ENCODE results near the gene P2RY6.

Gene P2RY6

GRCh38 chr11:73316422-73316821, 44.3 kb downstream of the P2RY6 start:
- no peak overlapping the region for H3K27ac ChIP-seq
- TF ChIP-seq, protein P1, sequence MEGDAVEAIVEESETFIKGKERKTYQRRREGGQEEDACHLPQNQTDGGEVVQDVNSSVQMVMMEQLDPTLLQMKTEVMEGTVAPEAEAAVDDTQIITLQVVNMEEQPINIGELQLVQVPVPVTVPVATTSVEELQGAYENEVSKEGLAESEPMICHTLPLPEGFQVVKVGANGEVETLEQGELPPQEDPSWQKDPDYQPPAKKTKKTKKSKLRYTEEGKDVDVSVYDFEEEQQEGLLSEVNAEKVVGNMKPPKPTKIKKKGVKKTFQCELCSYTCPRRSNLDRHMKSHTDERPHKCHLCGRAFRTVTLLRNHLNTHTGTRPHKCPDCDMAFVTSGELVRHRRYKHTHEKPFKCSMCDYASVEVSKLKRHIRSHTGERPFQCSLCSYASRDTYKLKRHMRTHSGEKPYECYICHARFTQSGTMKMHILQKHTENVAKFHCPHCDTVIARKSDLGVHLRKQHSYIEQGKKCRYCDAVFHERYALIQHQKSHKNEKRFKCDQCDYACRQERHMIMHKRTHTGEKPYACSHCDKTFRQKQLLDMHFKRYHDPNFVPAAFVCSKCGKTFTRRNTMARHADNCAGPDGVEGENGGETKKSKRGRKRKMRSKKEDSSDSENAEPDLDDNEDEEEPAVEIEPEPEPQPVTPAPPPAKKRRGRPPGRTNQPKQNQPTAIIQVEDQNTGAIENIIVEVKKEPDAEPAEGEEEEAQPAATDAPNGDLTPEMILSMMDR (IDR thresholded peaks at IDR 0.05), result no peak

GRCh38 chr11:73317373-73317772, 45.2 kb downstream of the P2RY6 start:
- H3K36me3 ChIP-seq (ENCODE audit: control insufficient read depth, insufficient read depth, low read length), result no peaks in the 10 kb centered on the region
- no peak overlapping the region for H2AFZ ChIP-seq
- peaks cover 6% of the 10 kb centered on the region for H3K4me1 ChIP-seq
- no peak overlapping the region for H3K9ac ChIP-seq
- peak overlapping the region; percentile 11 for H3K27ac ChIP-seq
- H3K4me2 ChIP-seq (ENCODE audit: low read length), result no peak overlapping the region
- peaks cover 18% of the 10 kb centered on the region for H3K79me2 ChIP-seq
- H3K4me3 ChIP-seq (ENCODE audit: low read depth, low read length), result no peak overlapping the region
- H3K27me3 ChIP-seq (ENCODE audit: control insufficient read depth, insufficient read depth, low read length), result no peaks in the 10 kb centered on the region
- H3K9me3 ChIP-seq (ENCODE audit: control insufficient read depth, low read length), result no peaks in the 10 kb centered on the region
- TF ChIP-seq, protein P1 (IDR thresholded peaks at IDR 0.05), result no peak

More at GRCh38 chr11:73316422-73316821, 44.3 kb downstream of the P2RY6 start:
- Histone ChIP-seq H3K79me2 (peaks cover 18% of the 10 kb centered on the region), H2AFZ (no peak overlapping the region), H3K27me3 (ENCODE audit: control insufficient read depth, insufficient read depth, low read length) (no peaks in the 10 kb centered on the region), H3K9me3 (ENCODE audit: control insufficient read depth, low read length) (no peaks in the 10 kb centered on the region), H3K4me3 (ENCODE audit: low read depth, low read length) (no peak overlapping the region), H3K9ac (no peak overlapping the region), H3K4me2 (ENCODE audit: low read length) (no peak overlapping the region), H3K4me1 (peaks cover 3% of the 10 kb centered on the region), H3K36me3 (ENCODE audit: control insufficient read depth, insufficient read depth, low read length) (no peaks in the 10 kb centered on the region)

DNA sequence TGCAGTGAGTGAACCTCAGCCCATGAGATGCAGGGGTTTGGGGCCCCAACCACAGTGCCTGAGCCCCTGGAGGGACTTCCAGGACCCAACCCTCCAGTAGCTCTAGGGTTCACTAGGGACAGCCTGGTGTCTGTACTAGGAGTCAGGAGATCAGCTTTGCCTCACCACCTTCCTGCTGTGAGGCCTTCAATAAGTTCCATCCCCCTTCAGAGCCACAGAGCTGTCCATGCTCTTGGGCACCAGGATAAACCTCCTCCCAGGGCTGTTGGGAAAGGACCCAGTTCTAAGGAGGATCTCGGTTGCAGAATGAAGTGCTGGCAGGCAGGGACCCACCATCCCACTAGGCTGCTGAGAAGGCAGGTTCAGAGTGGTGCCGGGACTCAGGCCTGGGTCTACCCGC, 45.7 kb downstream of the P2RY6 start:
- H3K4me1 ChIP-seq, result peaks cover 10% of the 10 kb centered on the region

GRCh38 chr11:73318501-73319011, 46.4 kb downstream of the P2RY6 start:
- peaks cover 22% of the 10 kb centered on the region for H3K79me2 ChIP-seq
- no peak overlapping the region for H3K4me3 ChIP-seq (ENCODE audit: low read depth, low read length)
- no peak overlapping the region for H2AFZ ChIP-seq
- no peaks in the 10 kb centered on the region for H3K9me3 ChIP-seq (ENCODE audit: control insufficient read depth, low read length)
- no peak overlapping the region for H3K4me2 ChIP-seq (ENCODE audit: low read length)
- H3K4me1 ChIP-seq, result peaks cover 10% of the 10 kb centered on the region
- H3K36me3 ChIP-seq (ENCODE audit: control insufficient read depth, insufficient read depth, low read length), result no peaks in the 10 kb centered on the region
- H3K27ac ChIP-seq, result no peak overlapping the region
- TF ChIP-seq, protein P1 (IDR thresholded peaks at IDR 0.05), result no peak
- no peaks in the 10 kb centered on the region for H3K27me3 ChIP-seq (ENCODE audit: control insufficient read depth, insufficient read depth, low read length)
- H3K9ac ChIP-seq, result no peak overlapping the region

More for the DNA sequence above, 45.7 kb downstream of the P2RY6 start:
- H3K36me3 ChIP-seq (ENCODE audit: control insufficient read depth, insufficient read depth, low read length), result no peaks in the 10 kb centered on the region
- H2AFZ ChIP-seq, result no peak overlapping the region
- TF ChIP-seq, protein P1 (IDR thresholded peaks at IDR 0.05), result no peak
- H3K79me2 ChIP-seq, result peaks cover 18% of the 10 kb centered on the region
- H3K9me3 ChIP-seq (ENCODE audit: control insufficient read depth, low read length), result no peaks in the 10 kb centered on the region
- H3K27me3 ChIP-seq (ENCODE audit: control insufficient read depth, insufficient read depth, low read length), result no peaks in the 10 kb centered on the region
- H3K4me3 ChIP-seq (ENCODE audit: low read depth, low read length), result no peak overlapping the region
- H3K27ac ChIP-seq, result no peak overlapping the region
- no peak overlapping the region for H3K9ac ChIP-seq
- no peak overlapping the region for H3K4me2 ChIP-seq (ENCODE audit: low read length)

Measured in parathyroid adenoma (tissue), 2 donors.